ENCODE measurements around the gene OR2T4. TPM values are rescaled to one million over a fixed set of nuclear protein-coding genes. Genes with fewer than 3 reads are reported as not detected.

Gene OR2T4
- not detected in 2 replicates for total RNA-seq (2021)
- not detected for Bru-seq, nascent RNA
- BruChase-seq, experiment 1, labeled RNA remaining after a 2-hour chase = not detected
- not detected for BruChase-seq, experiment 2, labeled RNA remaining after a 6-hour chase
- long read RNA-seq = 0 reads

GRCh38 chr1:248361121-248361715, at the start of gene OR2T4:
OR2T4 (plus strand) TSS chr1:248361665; CDS start chr1:248361665, 0 bp downstream.
- DNase-seq = no peak
- no peaks in the 10 kb centered on the region for H3K9me3 ChIP-seq (ENCODE audit: insufficient read depth, low read depth)
- POLR2A ChIA-PET (ENCODE audit: unreplicated experiment) = no interaction called here
- no peaks in the 10 kb centered on the region for H3K36me3 ChIP-seq (ENCODE audit: low read depth)
- no peak within 1 kb of the TSS for H3K4me2 ChIP-seq
- intact Hi-C loops (cut with micrococcal nuclease; ENCODE audit: unreplicated experiment) = no loop called here
- no peak within 1 kb of the TSS for H3K4me3 ChIP-seq
- H4K20me1 ChIP-seq (ENCODE audit: insufficient read depth) = no peaks in the 10 kb centered on the region
- H3K4me1 ChIP-seq (replicated peaks; ENCODE audit: insufficient read depth) = no peaks in the 10 kb centered on the region
- no peaks in the 10 kb centered on the region for H3K9me2 ChIP-seq (ENCODE audit: insufficient read depth)
- no peak within 1 kb of the TSS for H2AFZ ChIP-seq
- no peaks in the 10 kb centered on the region for H3K79me2 ChIP-seq (ENCODE audit: low read depth)
- CTCF ChIA-PET = no interaction called here
- H3K27ac ChIP-seq = no peak within 1 kb of the TSS
- no TSS peak for BruUV-seq (replicated peaks)
- TF ChIP-seq EZH2 (IDR thresholded peaks at IDR 0.05; ENCODE audit: low read depth) (no peak), CTCF (conservative IDR thresholded peaks at IDR 0.05) (no peak)
- H3K27me3 ChIP-seq (ENCODE audit: insufficient read depth, low read depth) = no peaks in the 10 kb centered on the region
- no peaks in the 10 kb centered on the region for H3F3A ChIP-seq (ENCODE audit: insufficient read depth, low read depth)

GRCh38 chr1:248316796-248317195, 44.7 kb upstream of the OR2T4 start:
- no peaks in the 10 kb centered on the region for H3K9me3 ChIP-seq (ENCODE audit: insufficient read depth, low read depth)
- BruUV-seq (replicated peaks) = no TSS peak
- POLR2A ChIA-PET (ENCODE audit: unreplicated experiment) = no interaction called here
- H3K9me2 ChIP-seq (ENCODE audit: insufficient read depth) = no peaks in the 10 kb centered on the region
- no peak overlapping the region for H3K4me3 ChIP-seq
- no peak for TF ChIP-seq CTCF (conservative IDR thresholded peaks at IDR 0.05)
- TF ChIP-seq EZH2 (IDR thresholded peaks at IDR 0.05; ENCODE audit: low read depth) = no peak
- CTCF ChIA-PET = no interaction called here
- H3F3A ChIP-seq (ENCODE audit: insufficient read depth, low read depth) = no peaks in the 10 kb centered on the region
- H3K36me3 ChIP-seq (ENCODE audit: low read depth) = no peaks in the 10 kb centered on the region
- no peak overlapping the region for H3K27ac ChIP-seq
- H2AFZ ChIP-seq = no peak overlapping the region
- H4K20me1 ChIP-seq (ENCODE audit: insufficient read depth) = no peaks in the 10 kb centered on the region
- no peak for DNase-seq
- no peaks in the 10 kb centered on the region for H3K4me1 ChIP-seq (replicated peaks; ENCODE audit: insufficient read depth)
- no peak overlapping the region for H3K4me2 ChIP-seq
- intact Hi-C loops (cut with micrococcal nuclease; ENCODE audit: unreplicated experiment) = no loop called here
- H3K27me3 ChIP-seq (ENCODE audit: insufficient read depth, low read depth) = no peaks in the 10 kb centered on the region
- H3K79me2 ChIP-seq (ENCODE audit: low read depth) = no peaks in the 10 kb centered on the region

GRCh38 chr1:248324468-248324867, 37.0 kb upstream of the OR2T4 start, which contains the start of gene OR2M7:
OR2M7 (minus strand) TSS chr1:248324568; CDS start chr1:248324568, 0 bp downstream.
- Histone ChIP-seq H3K36me3 (ENCODE audit: low read depth) (no peaks in the 10 kb centered on the region), H3K79me2 (ENCODE audit: low read depth) (no peaks in the 10 kb centered on the region), H3K4me1 (replicated peaks; ENCODE audit: insufficient read depth) (no peaks in the 10 kb centered on the region), H3K27ac (no peak within 1 kb of the TSS), H3K9me2 (ENCODE audit: insufficient read depth) (no peaks in the 10 kb centered on the region), H3K9me3 (ENCODE audit: insufficient read depth, low read depth) (no peaks in the 10 kb centered on the region), H3K4me3 (no peak within 1 kb of the TSS), H3F3A (ENCODE audit: insufficient read depth, low read depth) (no peaks in the 10 kb centered on the region), H2AFZ (no peak within 1 kb of the TSS), H3K27me3 (ENCODE audit: insufficient read depth, low read depth) (no peaks in the 10 kb centered on the region), H4K20me1 (ENCODE audit: insufficient read depth) (no peaks in the 10 kb centered on the region), H3K4me2 (no peak within 1 kb of the TSS)
- CTCF ChIA-PET = no interaction called here
- TF ChIP-seq CTCF (conservative IDR thresholded peaks at IDR 0.05) (no peak), EZH2 (IDR thresholded peaks at IDR 0.05; ENCODE audit: low read depth) (no peak)
- POLR2A ChIA-PET (ENCODE audit: unreplicated experiment) = no interaction called here
- intact Hi-C loops (cut with micrococcal nuclease; ENCODE audit: unreplicated experiment) = no loop called here
- no TSS peak for BruUV-seq (replicated peaks)
- DNase-seq = no peak

All from PC-9 (cell line).